Kidney (tissue), 14 donors: ENCODE data around the gene KPNA3. TPM values are rescaled to one million over a fixed set of nuclear protein-coding genes. Genes with fewer than 3 reads are reported as not detected.

ENCODE experiments used
- DNase-seq, 5 donors: peaks; one replicate each; pipeline ENCODE4 v3.0.0-alpha.2; 2013 to 2020
- FAIRE-seq: peaks from 2 replicates; lab custom pipeline; 2012; peaks lifted over from hg19 to GRCh38; lab: Jason Lieb, UNC
- H3K27ac ChIP-seq, 2 donors: one replicate each; pipeline ENCODE4 v1.7.0; 2013; ENCODE audit warnings: low read depth in 2 of 2, low read length in 2 of 2, inconsistent platforms in 1 of 2
- H3K27me3 ChIP-seq: one replicate; pipeline ENCODE4 v1.7.1; 2013; ENCODE audit warnings: low read length, inconsistent platforms; ENCODE audit not compliant: control insufficient read depth, insufficient read depth
- H3K36me3 ChIP-seq, 3 donors: one replicate each; pipeline versions ENCODE4 v1.7.0 to v1.7.1; 2013; ENCODE audit warnings: low read length in 3 of 3, control low read depth in 1 of 3, inconsistent platforms in 1 of 3; ENCODE audit not compliant: insufficient read depth in 3 of 3, control insufficient read depth in 2 of 3
- H3K4me1 ChIP-seq, 3 donors: one replicate each; pipeline versions ENCODE4 v1.7.0 to v1.7.1; 2013; ENCODE audit warnings: low read length in 3 of 3, inconsistent platforms in 1 of 3, low read depth in 1 of 3; ENCODE audit not compliant: control insufficient read depth in 2 of 3, insufficient read depth in 2 of 3
- H3K4me3 ChIP-seq, 3 donors: one replicate each; pipeline versions ENCODE4 v1.7.0 to v1.8.1; 2013; ENCODE audit warnings: low read length in 3 of 3, control low read depth in 1 of 3, inconsistent platforms in 1 of 3
- H3K9ac ChIP-seq, 3 donors: one replicate each; pipeline versions ENCODE4 v1.7.0 to v1.7.1; 2013; ENCODE audit warnings: low read length in 3 of 3, control low read depth in 1 of 3, inconsistent platforms in 1 of 3
- H3K9me3 ChIP-seq, 3 donors: one replicate each; pipeline versions ENCODE4 v1.7.0 to v1.7.1; 2013; ENCODE audit warnings: low read length in 3 of 3, control low read depth in 1 of 3, inconsistent platforms in 1 of 3; ENCODE audit not compliant: control insufficient read depth in 2 of 3, insufficient read depth in 1 of 3
- CTCF ChIP-seq: IDR thresholded peaks from 3 replicates; pipeline ENCODE4 v1.5.1; 2012; ENCODE audit warnings: mild to moderate bottlenecking, moderate library complexity, borderline replicate concordance; ENCODE audit not compliant: insufficient read depth; ENCODE audit errors: extremely low read depth
- intact Hi-C: fragments of 100-400 bp; cut with DNase I; formaldehyde crosslinking; loops from one replicate; pipeline ENCODE4 v1.11.1; 2022
- polyA plus RNA-seq: library from polyadenylated mRNA; stranded (reverse); fragments of 350-450 nt; fragmentation: Illumina TruSeq; extraction: RNeasy Lipid Tissue Mini Kit (QIAGEN cat#74804); gene quantifications from one replicate; pipeline ENCODE4 v1.2.3, GENCODE V29; 2014; ENCODE audit warnings: low read depth, low replicate concordance; ENCODE audit not compliant: insufficient read depth
- total RNA-seq: library from RNA; stranded (reverse); fragmentation: NEBNext Ultra II Directional; extraction: Animal tissue kit (Norgen Biotek cat#: 25700); gene quantifications from one replicate; pipeline ENCODE4 v1.2.1, GENCODE V29; 2021
- donor health status: control.
- donor health status: control.
- donor health status: control.
- donor health status: control.
- donor health status: control.
- donor health status: DM: yes; HTN: yes; CAD: no.
- donor health status: Normal renal cell carcinoma (clear cell type).

Gene KPNA3
- total and polyA plus RNA-seq, 2 donors from 2014 or later = 9.4 to 22.3 TPM

DNA sequence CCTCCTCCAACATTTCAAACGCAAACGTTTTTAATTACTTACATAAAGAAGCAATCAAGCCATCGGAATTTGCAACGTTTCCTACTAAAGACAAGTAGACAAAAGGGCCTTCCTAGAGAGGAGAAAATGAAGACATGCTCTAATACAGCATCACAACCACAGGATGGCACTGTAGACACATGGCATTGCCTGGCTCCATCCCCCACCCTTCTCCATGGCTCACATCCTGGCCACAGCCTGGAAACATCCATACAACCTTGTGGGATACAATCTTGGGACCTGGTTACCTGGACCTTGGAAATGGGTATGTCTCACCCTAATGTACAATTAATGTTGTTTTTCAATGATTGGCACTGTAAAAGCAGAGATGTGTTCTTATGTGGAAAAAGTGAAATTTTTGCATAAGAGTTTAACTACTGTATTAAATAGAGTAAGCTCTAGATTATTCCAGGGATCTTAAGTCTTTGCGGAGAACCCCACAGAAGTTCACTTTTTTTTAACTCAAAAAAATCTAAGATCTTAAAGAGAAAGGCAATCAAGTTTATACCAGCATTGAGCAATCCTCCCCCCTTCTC lies 122.7 kb downstream of the KPNA3 start:
- Histone ChIP-seq H3K27me3 (no peaks in the 10 kb centered on the region), H3K9me3 (no peaks in the 10 kb centered on the region), H3K27ac (no peak overlapping the region), H3K4me1 (no peaks in the 10 kb centered on the region), H3K9ac (peak overlapping the region in 1 of 3 donors; percentile 4), H3K4me3 (peak overlapping the region in 1 of 3 donors; percentile 18), H3K36me3 (peaks cover 0 to 7% (median 0%) of the 10 kb centered on the region in 3 donors)
- FAIRE-seq (peak; percentile 76), DNase-seq (peak in 4 of 5 donors; percentile 68 to 88 (median 77))
- peak; percentile 85 for TF ChIP-seq CTCF
- intact Hi-C loops = loop anchor here (10.0 kb wide), 1 partner anchor 175 kb away; no protein-coding TSS in a partner anchor

GRCh38 chr13:49667773-49668172 lies 124.7 kb downstream of the KPNA3 start:
- H3K4me1 ChIP-seq = no peaks in the 10 kb centered on the region
- no peak overlapping the region for H3K4me3 ChIP-seq
- FAIRE-seq = no peak
- no peaks in the 10 kb centered on the region for H3K27me3 ChIP-seq
- DNase-seq = no peak
- H3K9me3 ChIP-seq = no peaks in the 10 kb centered on the region
- H3K36me3 ChIP-seq = peaks cover 0 to 7% (median 0%) of the 10 kb centered on the region in 3 donors
- no peak overlapping the region for H3K27ac ChIP-seq
- intact Hi-C loops = loop anchor here (10.0 kb wide), 1 partner anchor 177 kb away; no protein-coding TSS in a partner anchor
- no peak overlapping the region for H3K9ac ChIP-seq
- no peak for TF ChIP-seq CTCF

GRCh38 chr13:49664606-49665005 lies 127.9 kb downstream of the KPNA3 start:
- Histone ChIP-seq H3K9ac (no peak overlapping the region), H3K27ac (no peak overlapping the region), H3K27me3 (no peaks in the 10 kb centered on the region), H3K4me3 (no peak overlapping the region), H3K4me1 (no peaks in the 10 kb centered on the region), H3K9me3 (no peaks in the 10 kb centered on the region), H3K36me3 (peaks cover 0 to 7% (median 0%) of the 10 kb centered on the region in 3 donors)
- no peak for TF ChIP-seq CTCF
- FAIRE-seq (no peak), DNase-seq (no peak)
- intact Hi-C loops = loop anchor here (10.0 kb wide), 1 partner anchor 180 kb away; no protein-coding TSS in a partner anchor
